Fibroblast of lung (primary cell): ENCODE results near the gene ATF7IP.

Experiments
- EZH2 ChIP-seq: IDR thresholded peaks from 2 replicates; pipeline ENCODE4 v1.5.1; 2012; ENCODE audit warnings: low read length, control low read depth, mild to moderate bottlenecking; ENCODE audit errors: missing control alignments
- TF ChIP-seq, protein P1 (sequence below), 2 donors: IDR thresholded peaks in 1 of 2; conservative IDR thresholded peaks in 1 of 2; 1 replicate in 1 of 2; 2 replicates in 1 of 2; pipeline ENCODE4 v1.5.1; 2011 to 2012; ENCODE audit warnings: low read length in 2 of 2, control low read depth in 1 of 2, inconsistent platforms in 1 of 2, low read depth in 1 of 2, mild to moderate bottlenecking in 1 of 2

DNA sequence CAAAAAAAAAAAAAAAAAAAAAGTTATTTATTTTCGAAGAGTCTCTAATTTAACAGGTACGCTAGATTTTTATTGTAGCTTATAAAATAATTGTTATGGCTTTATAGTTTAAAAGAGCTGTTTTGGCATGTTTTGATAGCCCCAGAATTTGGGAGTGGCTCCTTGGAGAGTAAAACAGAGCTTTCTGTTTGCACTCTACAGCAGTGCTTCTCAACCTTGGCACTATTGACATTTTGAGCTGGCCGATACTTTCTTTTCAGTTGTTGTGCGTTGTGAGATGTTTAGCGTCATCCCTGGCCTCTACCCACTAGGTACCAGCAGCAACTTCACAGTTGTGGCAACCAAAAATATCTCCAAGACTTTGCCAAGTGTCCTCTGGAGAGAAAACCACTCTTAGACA, 171.6 kb downstream of the ATF7IP start:
- TF ChIP-seq, protein P1, sequence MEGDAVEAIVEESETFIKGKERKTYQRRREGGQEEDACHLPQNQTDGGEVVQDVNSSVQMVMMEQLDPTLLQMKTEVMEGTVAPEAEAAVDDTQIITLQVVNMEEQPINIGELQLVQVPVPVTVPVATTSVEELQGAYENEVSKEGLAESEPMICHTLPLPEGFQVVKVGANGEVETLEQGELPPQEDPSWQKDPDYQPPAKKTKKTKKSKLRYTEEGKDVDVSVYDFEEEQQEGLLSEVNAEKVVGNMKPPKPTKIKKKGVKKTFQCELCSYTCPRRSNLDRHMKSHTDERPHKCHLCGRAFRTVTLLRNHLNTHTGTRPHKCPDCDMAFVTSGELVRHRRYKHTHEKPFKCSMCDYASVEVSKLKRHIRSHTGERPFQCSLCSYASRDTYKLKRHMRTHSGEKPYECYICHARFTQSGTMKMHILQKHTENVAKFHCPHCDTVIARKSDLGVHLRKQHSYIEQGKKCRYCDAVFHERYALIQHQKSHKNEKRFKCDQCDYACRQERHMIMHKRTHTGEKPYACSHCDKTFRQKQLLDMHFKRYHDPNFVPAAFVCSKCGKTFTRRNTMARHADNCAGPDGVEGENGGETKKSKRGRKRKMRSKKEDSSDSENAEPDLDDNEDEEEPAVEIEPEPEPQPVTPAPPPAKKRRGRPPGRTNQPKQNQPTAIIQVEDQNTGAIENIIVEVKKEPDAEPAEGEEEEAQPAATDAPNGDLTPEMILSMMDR (conservative IDR thresholded peaks at IDR 0.05 in 1 of 2, IDR thresholded peaks at IDR 0.05 in 1 of 2; ENCODE audit: low read depth in 1 of 2, low read length in 2 of 2): no peak
- no peak for TF ChIP-seq EZH2
